Activated T-helper 1 cell treated with Interleukin-2 at 50 U/mL for 16 hours (primary cell): Measurements from ENCODE around the gene BAHD1.

ENCODE experiments used
- DNase-seq: peaks from one replicate; pipeline ENCODE4 v3.0.0-alpha.2; 2020; ENCODE audit warnings: low read depth

The BAHD1 gene

DNA sequence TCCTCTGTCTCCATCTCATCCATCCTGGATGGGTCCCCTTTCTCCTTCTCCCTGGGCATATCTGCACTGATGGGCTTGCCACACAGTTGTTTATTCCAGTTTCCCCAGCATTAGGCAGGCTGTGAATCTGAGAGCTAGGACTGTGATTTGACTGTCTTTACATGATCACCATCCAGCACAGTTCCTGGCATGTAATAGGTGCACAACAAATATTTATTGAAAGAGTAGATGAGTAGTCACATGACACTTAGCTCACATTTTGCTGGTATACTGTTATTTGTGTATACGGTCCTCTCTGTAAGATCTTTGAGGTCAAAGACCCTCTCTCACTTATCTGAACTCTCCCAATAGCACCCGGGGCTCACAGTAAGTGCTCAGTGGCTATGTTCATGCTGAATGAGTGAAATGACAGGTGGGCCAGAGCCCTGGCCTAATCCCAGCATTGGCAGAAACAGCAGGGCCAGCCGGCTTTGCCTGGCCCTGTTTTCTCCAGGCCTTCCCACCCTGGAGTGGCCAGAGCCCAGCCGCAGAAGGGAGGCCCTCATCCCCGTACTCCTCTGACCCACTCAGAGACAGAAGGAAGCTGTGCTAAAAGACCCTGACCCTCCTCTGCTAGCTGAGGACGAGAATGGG lies 16.2 kb upstream of the BAHD1 start:
- no peak for DNase-seq

DNA sequence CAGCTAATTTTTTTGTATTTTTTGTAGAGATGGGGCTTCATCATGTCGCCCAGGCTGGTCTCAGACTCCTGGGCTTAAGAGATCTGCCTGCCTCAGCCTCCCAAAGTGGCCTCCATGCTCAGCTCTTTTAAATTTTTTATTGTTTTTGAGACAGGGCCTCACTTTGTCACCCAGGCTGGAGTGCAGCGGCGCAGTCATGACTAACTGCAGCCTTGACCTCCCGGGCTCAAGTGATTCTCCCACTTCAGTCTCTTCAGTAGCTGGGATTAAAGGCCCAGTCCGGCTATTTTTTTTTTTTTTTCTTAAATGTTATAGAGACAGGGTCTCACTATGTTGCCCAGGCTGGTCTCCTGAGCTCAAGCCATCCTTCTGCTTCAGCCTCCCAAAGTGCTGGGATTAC lies 15.1 kb upstream of the BAHD1 start:
- no peak for DNase-seq

DNA sequence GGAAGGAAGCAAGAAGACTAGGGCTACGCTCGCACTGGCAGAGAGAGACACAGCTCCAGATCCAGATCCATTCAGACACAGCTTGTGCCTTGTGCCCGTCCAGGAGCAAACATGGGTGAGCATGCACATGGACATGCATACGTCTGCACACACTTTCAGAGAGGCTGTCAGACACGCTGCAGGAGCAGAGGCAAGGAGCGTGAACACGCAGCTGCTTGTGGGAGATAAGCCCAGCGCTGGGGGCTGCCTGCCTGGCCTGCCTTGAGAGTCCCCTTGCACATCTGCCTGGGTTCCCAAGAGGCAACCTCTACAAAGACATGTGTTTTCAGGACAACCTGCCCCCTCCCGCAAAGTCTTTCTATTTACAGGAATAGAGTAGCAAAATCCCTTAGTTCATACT lies 13.6 kb upstream of the BAHD1 start:
- no peak for DNase-seq

DNA sequence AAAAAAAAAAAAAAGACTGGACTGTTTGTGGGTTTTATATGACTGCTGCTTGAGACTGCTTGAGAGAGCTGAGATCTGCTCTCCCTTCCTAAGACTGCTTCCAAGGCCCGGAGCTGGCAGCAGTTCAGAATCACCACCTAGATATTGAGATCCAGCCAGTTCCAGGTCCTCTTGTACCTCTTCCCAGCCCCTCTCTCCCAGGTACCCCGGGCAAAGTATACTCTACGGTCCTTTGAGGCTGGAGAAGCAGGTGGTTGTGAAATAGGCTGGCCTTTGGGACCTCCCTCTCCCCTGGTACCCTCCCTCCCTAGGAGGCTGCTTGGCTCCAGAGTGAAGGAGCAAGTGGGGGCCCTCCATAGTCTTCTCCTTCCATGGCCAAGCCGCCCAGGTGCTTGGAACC lies 12.6 kb upstream of the BAHD1 start:
- no peak for DNase-seq

DNA sequence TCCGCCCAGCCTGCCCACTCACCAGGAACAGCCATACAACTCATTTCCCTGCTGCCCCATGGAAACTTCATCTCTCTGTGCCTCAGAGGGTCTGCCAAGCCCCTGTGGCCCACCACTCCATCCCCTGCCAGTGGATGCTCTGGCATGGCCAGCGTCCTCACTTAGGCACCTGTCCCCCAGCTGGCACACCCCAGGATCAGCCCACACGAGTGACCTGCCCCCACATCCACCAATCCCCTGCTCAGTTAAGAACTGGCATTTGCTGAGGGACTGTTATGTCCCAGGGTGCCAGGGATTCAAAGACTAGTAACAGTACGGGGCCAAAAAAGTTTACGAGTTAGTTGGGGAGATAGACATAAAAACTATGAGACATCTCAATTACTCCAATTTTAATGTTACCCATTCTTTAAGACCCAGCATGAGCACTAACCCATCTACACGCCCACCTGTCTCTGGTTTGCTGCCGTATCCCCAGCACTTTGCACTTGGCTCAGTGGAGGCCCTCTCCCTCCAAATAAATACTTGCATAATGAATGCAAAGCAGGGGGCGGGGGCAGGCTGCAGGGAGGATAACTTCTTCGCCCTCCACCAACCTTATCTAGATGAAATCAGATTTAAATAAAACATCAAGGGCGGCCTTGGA lies 11.6 kb upstream of the BAHD1 start:
- DNase-seq: no peak

DNA sequence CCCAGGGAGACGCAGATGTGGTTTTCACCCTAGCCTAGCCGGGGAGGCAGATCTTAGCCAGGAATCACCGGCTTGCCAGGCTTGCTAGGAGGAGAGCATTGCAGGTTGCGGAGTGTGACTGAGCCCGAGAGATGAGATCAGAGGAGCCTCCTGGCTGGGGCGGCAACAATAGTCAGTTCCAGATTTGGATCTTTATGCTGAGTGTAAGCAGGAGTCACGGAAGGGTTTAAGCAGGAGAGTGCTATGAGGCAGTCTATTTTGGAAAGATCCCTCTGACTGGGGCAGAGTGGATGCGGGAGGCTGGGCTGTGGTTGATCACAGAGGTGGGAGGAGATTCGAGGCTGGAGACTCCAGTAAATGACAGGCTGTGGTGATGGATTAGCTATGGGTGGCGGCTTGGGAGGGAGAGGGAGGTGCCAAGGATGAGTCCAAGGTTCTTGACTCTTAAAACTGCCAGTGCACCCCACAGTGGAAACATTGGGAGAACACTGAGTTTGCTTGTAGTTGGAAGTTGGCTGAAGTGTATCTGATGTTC lies 10.4 kb upstream of the BAHD1 start:
- no peak for DNase-seq

DNA sequence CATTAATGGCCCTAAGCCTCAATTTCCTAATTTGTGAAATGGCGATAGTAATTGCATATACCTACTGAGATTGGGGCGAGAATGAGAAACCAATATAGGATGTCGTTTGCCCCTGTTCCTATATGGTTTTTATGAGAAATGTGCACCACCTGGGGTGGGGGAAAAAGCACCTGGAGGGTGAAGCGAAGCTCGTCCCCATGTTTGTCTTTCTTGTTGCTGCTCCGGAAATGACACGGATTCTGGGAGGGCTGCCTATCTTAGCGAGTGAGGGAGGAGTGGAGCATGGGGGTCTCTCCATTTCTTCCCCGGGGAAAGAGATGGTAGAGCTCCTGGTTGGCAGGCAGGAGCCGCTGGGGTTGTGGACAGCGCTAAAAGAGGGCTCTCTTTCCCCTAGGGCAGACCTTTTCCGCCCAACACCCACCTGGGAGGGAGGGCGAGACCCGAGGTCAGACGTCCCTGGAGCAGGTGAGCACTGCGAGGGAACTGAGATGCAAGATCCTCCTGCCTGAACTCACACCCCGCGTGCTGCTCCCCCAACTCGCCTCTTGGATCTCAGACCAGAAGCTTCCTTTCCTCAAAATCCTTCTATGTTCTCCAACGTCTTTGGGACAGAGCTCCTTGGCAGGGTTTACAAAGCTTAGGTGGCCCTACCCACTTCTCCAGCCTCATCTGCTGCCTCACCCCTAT lies 5.6 kb upstream of the BAHD1 start:
- no peak for DNase-seq

DNA sequence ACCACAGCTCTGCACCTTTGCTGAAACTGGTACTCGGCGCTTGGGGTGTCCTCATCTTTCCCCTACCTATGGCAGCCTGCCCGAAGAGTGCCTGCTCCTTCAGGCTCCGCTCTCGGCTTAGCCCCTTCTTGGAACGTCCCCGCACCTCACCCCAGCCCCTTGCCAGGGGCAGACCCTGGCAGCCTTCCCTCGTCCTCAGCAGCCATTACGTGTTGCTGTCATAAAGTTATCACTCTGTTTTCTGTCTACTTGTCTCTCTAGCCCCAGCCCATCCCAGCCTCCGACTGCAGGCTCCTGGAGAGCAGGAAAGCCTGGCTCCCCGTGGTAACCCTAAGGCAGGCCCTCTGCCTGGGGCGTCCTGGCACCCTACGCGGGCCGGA lies 5.1 kb upstream of the BAHD1 start:
- no peak for DNase-seq

DNA sequence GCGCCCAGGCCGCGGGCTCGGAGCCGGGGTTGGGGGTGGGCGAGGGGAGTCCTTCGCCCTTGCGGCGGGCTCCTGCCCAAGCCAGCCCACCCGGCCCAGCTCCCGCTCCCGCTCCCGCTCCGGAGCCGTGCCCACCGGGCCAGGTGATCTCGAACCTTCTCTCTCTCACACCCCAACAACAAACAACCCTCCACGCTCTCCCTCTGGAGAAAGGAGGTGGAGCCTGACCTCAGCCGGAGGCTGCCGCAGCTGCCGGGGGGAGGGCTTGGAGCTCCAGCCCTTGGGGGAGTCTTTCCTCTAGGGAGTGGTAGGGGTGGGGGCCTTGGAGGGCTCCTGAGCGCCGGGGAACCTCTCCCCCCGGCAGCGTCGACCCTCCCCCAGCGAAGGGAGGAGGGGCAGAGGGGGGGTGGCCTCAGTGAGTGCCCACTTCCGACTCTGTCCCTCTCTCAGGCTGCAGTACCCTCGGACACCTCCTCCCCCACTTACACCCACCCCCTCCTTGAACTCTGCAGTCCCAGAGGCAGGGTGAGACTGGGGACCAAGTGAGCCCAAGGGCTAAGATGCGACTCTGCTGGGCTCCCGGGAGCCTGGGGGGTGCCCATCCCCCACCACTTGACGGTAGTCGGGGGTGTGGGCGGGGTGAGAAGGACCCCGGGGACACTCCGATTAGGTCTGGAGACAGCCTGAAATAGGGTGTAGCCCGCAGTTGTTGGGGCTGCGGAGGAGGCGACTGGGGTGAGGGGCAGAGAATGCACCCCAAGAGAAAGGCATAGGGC lies 4.4 kb upstream of the BAHD1 start:
- DNase-seq: no peak

DNA sequence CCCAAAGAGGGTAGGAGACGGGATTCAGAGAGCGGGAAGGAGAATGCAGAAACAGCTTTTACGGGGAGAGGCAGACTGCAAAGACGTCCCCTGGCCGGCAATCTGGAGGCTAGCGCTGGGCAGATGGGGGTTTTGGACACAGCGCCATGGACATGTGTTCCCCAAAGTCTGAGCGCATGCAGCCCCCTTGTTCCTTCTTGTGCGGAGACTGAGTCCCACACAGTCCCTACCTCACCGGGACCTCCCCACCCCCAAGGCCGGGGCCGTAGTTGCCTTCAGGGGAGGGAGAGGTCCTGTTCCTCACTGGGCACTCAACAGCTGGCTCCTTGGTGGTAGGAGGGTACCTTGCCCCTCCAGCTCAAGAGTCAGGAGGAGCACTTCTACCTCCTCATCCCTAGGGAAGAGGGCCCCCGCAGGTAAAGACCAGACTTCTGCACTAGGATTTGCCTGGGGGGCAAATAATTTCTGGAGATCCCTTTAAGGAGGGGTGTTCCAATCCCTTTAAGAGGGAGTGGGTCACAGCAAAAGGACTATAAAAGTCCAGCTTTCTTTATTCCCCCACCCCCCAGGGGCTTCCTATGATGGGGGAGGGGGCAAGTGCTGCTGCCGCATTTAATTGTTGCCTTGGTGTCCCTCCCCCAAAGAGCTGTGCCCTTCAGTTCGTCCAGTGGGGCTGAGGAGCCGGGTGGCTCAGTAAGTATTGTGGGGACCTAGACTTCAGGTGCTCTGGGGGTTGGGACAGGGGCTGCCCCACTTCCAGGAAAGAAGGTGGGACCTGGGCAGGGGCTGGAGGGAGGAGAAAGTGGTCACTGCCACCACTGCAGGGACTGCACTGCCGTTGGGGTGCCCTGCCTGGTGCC lies 3.6 kb upstream of the BAHD1 start:
- DNase-seq: no peak

DNA sequence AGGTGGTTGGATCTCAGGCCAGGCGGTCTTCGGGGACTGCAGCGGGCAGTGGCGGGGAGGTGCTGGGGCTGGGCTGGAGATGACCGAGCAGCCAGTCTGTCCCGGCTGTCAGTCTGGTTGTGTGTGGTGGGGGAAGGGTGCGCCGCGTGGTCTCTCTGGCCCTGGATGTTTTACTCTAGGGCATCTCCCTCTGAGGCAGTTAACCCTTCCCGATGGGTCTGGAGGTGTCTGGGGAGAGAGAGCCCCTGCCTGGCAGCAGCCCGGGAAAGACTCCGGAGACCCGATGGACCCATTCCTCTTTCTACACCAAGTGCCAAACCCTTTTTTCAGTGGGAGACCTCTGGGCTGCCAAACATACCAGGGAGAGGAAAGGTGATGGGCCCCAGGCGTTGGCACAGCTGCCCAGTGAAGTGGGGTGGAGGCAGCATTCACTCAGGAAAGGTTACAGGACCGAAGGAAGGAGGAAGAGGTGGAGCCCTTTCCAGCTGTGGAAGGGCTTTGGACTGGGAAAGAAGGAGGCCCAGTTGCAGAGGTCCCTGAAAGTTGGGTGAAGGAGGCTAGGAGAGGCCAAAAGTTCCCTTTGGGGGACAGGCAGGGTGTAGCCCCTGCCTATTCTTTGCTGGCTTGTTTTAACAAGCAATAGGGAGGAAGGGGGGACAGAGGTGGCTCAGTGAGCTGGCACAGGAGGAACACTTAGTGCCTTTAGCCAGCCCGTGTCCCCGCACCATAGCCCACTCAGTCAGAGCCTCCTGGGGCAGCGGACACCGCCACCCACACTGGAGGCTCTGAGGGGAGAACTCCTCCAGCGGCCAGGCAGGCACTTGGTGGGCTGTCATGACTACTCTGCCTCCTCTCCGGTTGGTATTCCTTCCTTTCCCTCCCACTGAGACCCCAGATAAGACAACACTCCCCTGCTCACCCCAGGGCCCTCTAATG lies 2.7 kb upstream of the BAHD1 start:
- DNase-seq: no peak

DNA sequence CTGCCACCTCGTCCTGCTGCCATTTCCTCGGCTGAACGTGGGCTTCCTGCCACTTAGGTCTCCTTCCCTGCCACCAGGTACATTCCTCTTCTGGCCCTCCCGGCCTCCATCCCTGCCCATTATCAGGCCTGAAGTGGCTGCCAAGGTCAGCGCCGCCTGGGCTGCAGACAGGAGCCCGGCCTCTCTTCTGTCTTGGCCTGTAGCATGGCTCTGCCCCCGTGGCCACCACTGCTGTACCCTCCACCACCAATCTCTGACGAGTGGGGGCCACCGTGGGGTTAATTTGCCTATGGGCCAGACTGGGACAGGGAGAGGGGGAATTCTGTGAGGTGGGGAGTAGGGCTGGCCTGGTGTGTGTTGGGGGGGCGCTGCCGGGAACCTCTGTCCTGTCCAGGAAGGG lies 2.0 kb upstream of the BAHD1 start:
- no peak for DNase-seq

DNA sequence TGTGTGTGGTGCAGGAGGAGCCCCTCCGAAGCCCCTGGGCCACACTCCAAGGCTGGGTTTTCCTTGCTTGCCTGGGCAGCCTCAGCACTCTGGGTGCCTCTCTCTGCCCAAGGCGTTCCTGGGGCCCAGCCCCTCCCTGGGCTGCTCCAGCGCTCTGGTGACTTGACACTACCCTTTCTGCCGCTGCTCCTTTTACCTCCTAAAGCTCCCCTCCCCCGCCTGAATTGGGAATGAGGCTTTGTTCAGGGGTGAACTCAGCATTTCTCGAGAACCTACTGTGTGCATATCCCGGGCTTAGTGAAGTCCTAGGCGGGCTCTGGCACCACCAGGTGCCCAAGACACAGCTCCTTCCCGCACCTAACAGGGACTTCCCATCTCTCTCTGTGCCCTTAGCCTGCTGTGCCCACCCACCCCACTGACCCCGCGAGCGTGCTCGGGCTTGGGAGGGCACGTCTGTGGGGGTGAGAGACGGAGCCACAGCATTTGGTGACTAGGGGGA lies 1.2 kb upstream of the BAHD1 start:
- DNase-seq: no peak

DNA sequence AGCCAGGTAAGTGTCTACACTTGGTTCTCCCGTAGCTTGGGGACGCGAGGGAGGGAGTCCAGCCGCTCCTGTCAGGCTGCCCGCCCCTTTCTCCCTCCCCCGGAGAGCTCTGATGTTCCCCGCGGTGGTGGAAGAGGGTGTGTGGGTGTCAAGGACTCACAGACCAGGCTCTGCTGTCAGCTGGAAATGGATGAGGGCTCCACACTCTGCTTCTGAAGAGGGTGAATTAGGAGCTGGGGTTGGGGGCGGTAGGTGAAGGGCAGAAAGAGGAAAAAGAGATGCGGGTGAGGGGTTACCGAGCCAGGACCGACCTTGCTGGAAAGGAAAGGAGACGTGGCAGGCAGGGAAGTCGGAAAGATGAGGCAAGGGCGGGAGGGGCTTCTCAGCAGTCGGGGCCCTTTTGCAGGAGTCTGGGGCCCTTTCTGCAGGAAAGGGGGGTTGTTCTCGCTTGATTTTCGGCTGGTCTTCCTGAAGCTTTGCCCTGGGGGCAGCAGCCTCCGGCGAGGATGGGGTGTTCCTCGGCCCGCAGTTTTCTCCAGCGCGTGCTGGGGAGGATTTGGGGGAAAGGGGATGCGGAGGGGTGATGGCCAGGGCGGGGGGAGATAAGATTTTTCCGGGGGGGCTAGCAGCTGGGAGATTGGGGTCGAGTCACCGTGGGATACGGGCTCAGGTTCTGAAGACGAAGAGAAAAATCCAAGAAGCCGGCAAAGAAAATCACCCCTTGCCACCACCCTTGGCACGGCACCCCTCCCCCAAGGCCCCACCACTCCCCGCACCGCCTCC lies 602 bp upstream of the BAHD1 start:
- no peak for DNase-seq

DNA sequence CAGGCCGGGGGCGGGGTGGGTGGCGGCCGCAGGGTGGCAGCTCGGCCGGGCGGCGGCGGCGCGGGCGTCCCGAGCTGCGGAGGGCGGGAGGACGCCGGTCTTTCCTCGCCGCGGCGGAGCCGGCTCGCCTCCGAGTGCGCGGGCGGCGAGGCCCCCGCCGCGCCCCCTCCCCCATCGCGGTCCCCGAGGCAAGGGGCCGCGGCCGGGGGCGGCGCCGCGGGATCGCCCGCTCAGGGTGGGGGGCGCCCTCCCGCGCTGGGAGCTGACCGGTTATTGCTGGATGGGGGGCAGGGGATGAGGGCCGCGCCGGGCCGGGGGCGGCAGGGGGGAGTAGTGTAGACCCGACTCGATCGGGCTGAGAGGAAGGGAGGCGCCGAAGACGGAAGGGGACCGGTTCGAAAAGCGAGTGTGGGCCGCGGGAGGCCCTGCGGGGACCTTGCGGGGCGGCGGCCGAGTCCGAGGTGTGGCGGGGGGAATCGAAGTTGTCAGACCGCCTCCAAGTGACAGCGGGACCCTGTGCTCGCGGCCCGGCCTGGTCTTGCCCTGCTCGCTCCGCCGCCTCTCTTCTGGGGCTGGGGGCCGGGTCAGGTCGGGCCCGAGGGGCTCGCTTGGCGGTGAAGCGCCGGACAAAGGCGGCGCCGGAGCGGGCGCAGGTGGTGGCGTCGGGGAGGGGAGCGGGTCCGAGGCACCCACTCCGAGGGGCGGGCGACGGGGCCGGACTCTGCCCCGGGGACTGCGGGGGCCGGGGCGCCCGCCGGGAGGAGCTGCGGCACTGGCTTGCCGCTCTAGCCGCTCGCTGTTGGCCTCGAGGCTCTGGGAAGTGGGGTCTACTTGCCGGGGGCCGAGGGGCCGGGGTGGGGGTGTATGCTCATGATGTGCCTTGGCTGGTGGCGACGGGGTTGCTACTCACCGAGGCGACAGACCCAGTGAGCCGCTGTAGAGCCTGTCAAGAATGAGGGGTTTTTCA lies 1.1 kb downstream of the BAHD1 start:
- no peak for DNase-seq

DNA sequence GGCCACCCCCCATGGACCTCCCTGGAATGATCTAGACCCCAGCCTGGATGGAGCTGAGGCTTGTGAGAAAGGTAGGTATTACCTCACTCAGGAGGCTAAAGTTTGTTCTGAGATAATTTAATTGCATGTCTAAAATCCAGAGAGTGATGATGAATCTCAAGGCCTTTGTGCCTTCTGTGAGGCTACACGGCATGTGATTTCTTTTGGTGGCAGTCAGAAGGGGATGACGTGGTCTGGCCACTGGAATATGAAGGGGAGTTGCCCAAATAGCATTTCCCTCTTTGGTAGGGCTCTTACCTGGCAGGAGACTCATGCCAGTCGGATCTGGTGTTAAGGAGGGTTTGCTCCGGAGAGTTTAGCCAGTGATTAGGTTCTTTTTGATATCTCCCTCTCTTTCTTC lies 2.5 kb downstream of the BAHD1 start:
- no peak for DNase-seq

DNA sequence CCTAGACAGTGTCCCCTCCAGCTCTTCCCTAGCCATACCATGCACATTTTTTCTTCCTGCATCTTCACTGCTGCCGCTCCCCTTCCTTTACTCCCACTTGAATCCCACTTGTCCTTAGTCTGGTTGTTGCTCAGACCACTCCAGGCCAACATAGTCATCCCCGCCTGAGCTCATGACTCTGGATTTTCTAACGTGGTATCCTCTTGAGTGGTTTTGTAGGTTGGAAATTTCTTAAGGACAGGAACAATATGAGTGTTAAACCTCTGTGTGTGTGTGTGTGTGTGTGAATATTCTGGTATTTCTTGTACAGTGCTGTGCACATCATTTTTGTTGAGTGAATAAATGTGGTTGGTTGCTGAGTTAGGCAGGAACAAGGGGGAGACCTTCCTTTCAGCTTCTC lies 3.1 kb downstream of the BAHD1 start:
- DNase-seq: no peak

DNA sequence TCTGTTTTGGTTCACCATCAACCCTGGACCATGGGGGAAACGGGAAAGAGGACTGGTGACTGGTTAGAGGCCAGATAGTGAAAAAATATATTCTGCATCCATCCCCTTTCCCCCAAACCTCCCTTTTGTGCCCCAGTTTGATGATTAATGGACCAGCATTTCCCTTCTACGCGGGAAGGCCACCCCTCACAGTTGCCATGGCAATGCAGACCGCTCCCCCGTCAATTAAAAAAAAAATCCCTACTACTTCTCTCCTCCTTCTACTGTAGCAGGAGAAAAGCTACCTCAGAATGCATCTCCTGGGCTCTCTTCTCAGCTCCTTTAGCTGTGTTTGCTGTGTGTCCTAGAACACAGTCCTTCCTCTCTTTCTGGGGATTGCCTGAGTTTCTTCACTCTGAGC lies 4.0 kb downstream of the BAHD1 start:
- DNase-seq: no peak
